A549 (cell line): ENCODE data around the gene CHN1. TPM values are rescaled to one million over a fixed set of nuclear protein-coding genes. Genes with fewer than 3 reads are reported as not detected.

Experiments used
- ATAC-seq, 2 experiments: fragments of 200-7000 bp in 1 of 2; fragments of >200 bp in 1 of 2; cut with Nextera tagmentation in 1 of 2; cut with Tn5 transposase in 1 of 2; 3 replicates each; pipeline versions ENCODE4 v1.8.0 to v1.9.1; 2018 to 2020; ENCODE audit warnings: mild to moderate bottlenecking in 1 of 2, moderate library complexity in 1 of 2
- CTCF ChIA-PET: fragments of 300-600 bp; sonication (Branson Sonifier 250); formaldehyde crosslinking; extraction: SDS; loops from one replicate; lab custom pipeline; 2021; ENCODE audit warnings: antibody characterized with exemption, inconsistent platforms; lab: Yijun Ruan, JAX
- POLR2A ChIA-PET: fragments of 350-600 bp; formaldehyde crosslinking; extraction: SDS; loops from one replicate; lab custom pipeline; 2021; ENCODE audit warnings: antibody characterized with exemption, inconsistent platforms; lab: Yijun Ruan, JAX
- DNase-seq, 2 experiments: peaks; one replicate each; pipeline versions ENCODE4 v3.0.0 to v3.0.0-alpha.2; 2011 to 2016; ENCODE audit warnings: low read depth in 1 of 2, low spot score in 1 of 2
- FAIRE-seq: peaks from 2 replicates; lab custom pipeline; 2011; peaks lifted over from hg19 to GRCh38; lab: Jason Lieb, UNC
- H3K27ac ChIP-seq, 2 experiments: fragments of >200 bp; sonication (Bioruptor Twin); formaldehyde crosslinking; 3 replicates each; pipeline ENCODE4 v1.5.1; 2016 to 2017
- H3K4me1 ChIP-seq: fragments of >200 bp; sonication (Bioruptor Twin); formaldehyde crosslinking; 3 replicates; pipeline ENCODE4 v1.6.1; 2016
- H3K4me2 ChIP-seq: fragments of >200 bp; sonication (Bioruptor Twin); formaldehyde crosslinking; 3 replicates; pipeline ENCODE4 v1.6.1; 2016
- H3K4me3 ChIP-seq: fragments of >200 bp; sonication (Bioruptor Twin); formaldehyde crosslinking; 3 replicates; pipeline ENCODE4 v1.5.1; 2016
- H3K9me3 ChIP-seq: fragments of >200 bp; sonication (Bioruptor Twin); formaldehyde crosslinking; 3 replicates; pipeline ENCODE4 v1.6.1; 2016
- BHLHE40 ChIP-seq: IDR thresholded peaks from 2 replicates; pipeline ENCODE4 v1.6.1; 2012; ENCODE audit warnings: low read depth, low read length, inconsistent platforms
- CBX8 ChIP-seq: fragments of 200-600 bp; sonication (generic); IDR thresholded peaks from 2 replicates; pipeline ENCODE4 v1.6.1; 2016
- CHD2 ChIP-seq: fragments of 150-350 bp; IDR thresholded peaks from 2 replicates; pipeline ENCODE4 v1.6.1; 2014; ENCODE audit warnings: low read length; ENCODE audit not compliant: partially characterized antibody
- E2F6 ChIP-seq: IDR thresholded peaks from 2 replicates; pipeline ENCODE4 v1.6.1; 2012; ENCODE audit warnings: low read depth, borderline replicate concordance
- EHF ChIP-seq: fragments of 250-450 bp; sonication (Bioruptor Pico); IDR thresholded peaks from 2 replicates; pipeline ENCODE4 v1.5.0; 2020; ENCODE audit warnings: mild to moderate bottlenecking
- EHMT2 ChIP-seq: fragments of 200-600 bp; sonication (generic); IDR thresholded peaks from 2 replicates; pipeline ENCODE4 v1.6.1; 2016; ENCODE audit warnings: antibody characterized with exemption, low read depth, mild to moderate bottlenecking, moderate library complexity
- EP300 ChIP-seq, 2 experiments: fragments of >200 bp; sonication (Bioruptor Twin); formaldehyde crosslinking; IDR thresholded peaks; 2 replicates in 1 of 2; 3 replicates in 1 of 2; pipeline ENCODE4 v1.6.1; 2016 to 2017
- ESRRA ChIP-seq: fragments of 150-350 bp; IDR thresholded peaks from 2 replicates; pipeline ENCODE4 v1.6.1; 2014; ENCODE audit warnings: mild to moderate bottlenecking, low read length, borderline replicate concordance
- FOSL2 ChIP-seq, 2 experiments: fragments of 450-650 bp in 1 of 2; fragments of >200 bp in 1 of 2; sonication (Bioruptor Twin) in 1 of 2; formaldehyde crosslinking; IDR thresholded peaks; 2 replicates each; pipeline versions ENCODE4 v1.5.0 to v1.6.1; 2016 to 2020; ENCODE audit warnings: mild to moderate bottlenecking in 1 of 2, moderate library complexity in 1 of 2
- FOXS1 ChIP-seq: fragments of 250-450 bp; sonication (Bioruptor Pico); IDR thresholded peaks from 2 replicates; pipeline ENCODE4 v1.5.0; 2020; ENCODE audit warnings: mild to moderate bottlenecking, moderate library complexity
- HES2 ChIP-seq: fragments of >200 bp; sonication (Bioruptor Twin); formaldehyde crosslinking; IDR thresholded peaks from 2 replicates; pipeline ENCODE4 v1.6.1; 2016
- HEYL ChIP-seq: fragments of 250-450 bp; sonication (Bioruptor Pico); IDR thresholded peaks from 2 replicates; pipeline ENCODE4 v1.8.0; 2021; ENCODE audit warnings: mild to moderate bottlenecking, moderate library complexity
- HOXA7 ChIP-seq: fragments of 250-450 bp; sonication (Bioruptor Pico); IDR thresholded peaks from 2 replicates; pipeline ENCODE4 v1.5.0; 2020; ENCODE audit warnings: mild to moderate bottlenecking, moderate library complexity
- HOXB13 ChIP-seq: fragments of 250-450 bp; sonication (Bioruptor Pico); IDR thresholded peaks from 2 replicates; pipeline ENCODE4 v1.5.0; 2020; ENCODE audit warnings: low read depth, mild to moderate bottlenecking, moderate library complexity
- MAFK ChIP-seq: fragments of 450-650 bp; IDR thresholded peaks from 2 replicates; pipeline ENCODE4 v1.6.1; 2014; ENCODE audit not compliant: partially characterized antibody
- MYC ChIP-seq: IDR thresholded peaks from 2 replicates; pipeline ENCODE4 v1.6.1; 2012; ENCODE audit warnings: mild to moderate bottlenecking, inconsistent platforms, low read length, improper control_type of control experiment, borderline replicate concordance
- NFE2L2 ChIP-seq: fragments of 150-350 bp; conservative IDR thresholded peaks from 2 replicates; pipeline ENCODE4 v1.6.1; 2014; ENCODE audit warnings: low read length
- POLR2AphosphoS2 ChIP-seq: conservative IDR thresholded peaks from 2 replicates; pipeline ENCODE4 v1.6.1; 2012; ENCODE audit warnings: low read length, improper control_type of control experiment, inconsistent platforms
- RCOR1 ChIP-seq: fragments of 150-350 bp; IDR thresholded peaks from 2 replicates; pipeline ENCODE4 v1.6.1; 2014; ENCODE audit warnings: antibody characterized with exemption, low read length, low read depth
- SMC3 ChIP-seq: fragments of >200 bp; sonication (Bioruptor Twin); formaldehyde crosslinking; IDR thresholded peaks from 3 replicates; pipeline ENCODE4 v1.6.1; 2018; ENCODE audit warnings: inconsistent platforms
- TP53 ChIP-seq: fragments of 250-450 bp; sonication (Bioruptor Pico); IDR thresholded peaks from 2 replicates; pipeline ENCODE4 v1.5.0; 2021; ENCODE audit warnings: mild to moderate bottlenecking, moderate library complexity
- WGBS: methylation state at CpG from one replicate; pipeline ENCODE4 v1.1.6; 2017; ENCODE audit errors: missing lambda C conversion rate; 5-methylcytosine and 5-hydroxymethylcytosine counted together
- polyA plus RNA-seq, 4 experiments: library from polyadenylated mRNA; depleted of rRNA in 3 of 4; stranded (reverse); fragments of >200 nt; fragmentation: RNase III in 1 of 4; extraction: RNeasy Plus Mini Kit Qiagen cat#74134 plus additional on column Dnase treatment in 1 of 4; gene quantifications; 2 replicates in 3 of 4; 3 replicates in 1 of 4; pipeline ENCODE4 v1.2.3, GENCODE V29; 2011 to 2017

CHN1 gene
- polyA plus RNA-seq, 2 of the 4 experiments (the other 2 are of a cell fraction), result 20.9 to 46.6 TPM

- no peak for TF ChIP-seq TP53 (CRISPR knock-in tag)
- no peak for TF ChIP-seq HOXA7 (CRISPR knock-in tag)
- no peak for TF ChIP-seq CHD2
- TF ChIP-seq E2F6, result no peak
- no peak for TF ChIP-seq MYC
Observed at GRCh38 chr2:174786066-174786725, 219.0 kb downstream of the CHN1 start (continued).

- Histone ChIP-seq H3K9me3 (no peaks in the 10 kb centered on the region), H3K4me3 (no peak overlapping the region), H3K4me2 (no peak overlapping the region), H3K27ac (no peak overlapping the region), H3K4me1 (peaks cover 9% of the 10 kb centered on the region; the same call in 1 of the 3 replicates)
- TF ChIP-seq NFE2L2 (no peak), CBX8 (no peak), POLR2AphosphoS2 (no peak)
- FAIRE-seq (no peak), ATAC-seq (no peak), DNase-seq (no peak)
- ChIA-PET POLR2A (no interaction called here), CTCF (interaction anchor here (1.3 to 2.8 kb wide), 3 partner anchors 8 to 200 kb away, joined by 4 to 16 read pairs (median 4); no protein-coding TSS in a partner anchor)
- WGBS, result 41% methylated on average over 3 of the region's 3 CpGs
Observed at GRCh38 chr2:174785481-174785880, 219.7 kb downstream of the CHN1 start.

- Histone ChIP-seq H3K4me1 (peaks cover 9% of the 10 kb centered on the region; the same call in 1 of the 3 replicates), H3K4me3 (no peak overlapping the region), H3K27ac (no peak overlapping the region), H3K4me2 (no peak overlapping the region), H3K9me3 (no peaks in the 10 kb centered on the region)
- ChIA-PET CTCF (interaction anchor here (1.3 to 2.8 kb wide), 3 partner anchors 9 to 201 kb away, joined by 4 to 16 read pairs (median 4); no protein-coding TSS in a partner anchor), POLR2A (no interaction called here)
- no peak for DNase-seq
- WGBS, result 62% methylated on average over 5 of the region's 5 CpGs
- no peak for ATAC-seq
- no peak for FAIRE-seq
- no peak for TF ChIP-seq SMC3
- TF ChIP-seq EHF (CRISPR knock-in tag), result no peak
- no peak for TF ChIP-seq FOXS1 (CRISPR knock-in tag)
- no peak for TF ChIP-seq BHLHE40
- TF ChIP-seq TP53 (CRISPR knock-in tag), result no peak
- no peak for TF ChIP-seq HOXB13 (CRISPR knock-in tag)
- TF ChIP-seq RCOR1, result no peak
- TF ChIP-seq HEYL (CRISPR knock-in tag), result no peak
- no peak for TF ChIP-seq MAFK
- TF ChIP-seq NFE2L2, result no peak
- TF ChIP-seq FOSL2 (IDR thresholded peaks at IDR 0.05), result no peak
- no peak for TF ChIP-seq FOSL2 (CRISPR knock-in tag; IDR thresholded peaks at IDR 0.05)
- no peak for TF ChIP-seq HES2
- no peak for TF ChIP-seq EHMT2
- TF ChIP-seq EP300 (IDR thresholded peaks at IDR 0.05), result no peak
- TF ChIP-seq POLR2AphosphoS2, result no peak
Observed at GRCh38 chr2:174784909-174785308, 220.3 kb downstream of the CHN1 start.

GRCh38 chr2:174784316-174784715 lies 220.9 kb downstream of the CHN1 start:
- Histone ChIP-seq H3K4me3 (no peak overlapping the region), H3K4me1 (peaks cover 9% of the 10 kb centered on the region; the same call in 1 of the 3 replicates), H3K27ac (no peak overlapping the region), H3K9me3 (no peaks in the 10 kb centered on the region), H3K4me2 (no peak overlapping the region)
- CTCF ChIA-PET, result interaction anchor here (1.3 to 2.8 kb wide), 2 partner anchors 9 to 12 kb away, joined by 4 to 16 read pairs; no protein-coding TSS in a partner anchor
- DNase-seq (no peak), ATAC-seq (no peak), FAIRE-seq (no peak)
- 66% methylated on average over 3 of the region's 7 CpGs for WGBS
- POLR2A ChIA-PET, result no interaction called here
- TF ChIP-seq ESRRA (no peak), HES2 (no peak), TP53 (CRISPR knock-in tag) (no peak), SMC3 (no peak), EHF (CRISPR knock-in tag) (no peak)
